Subcutaneous abdominal adipose tissue (tissue), 5 donors: Measurements from ENCODE around the gene SGO1.
A peak's percentile ranks its signal among the peaks of the same experiment; 100 is the strongest.
"Not testable (repeated sequence)": the region's sequence is repeated elsewhere in the genome, so short reads cannot be mapped to it uniquely, and the experiment has no call there.

ENCODE experiments used
- H3K27ac ChIP-seq: one replicate; pipeline ENCODE4 v1.7.0; 2013; ENCODE audit warnings: low read depth, mild to moderate bottlenecking, inconsistent platforms, low read length, moderate library complexity
- H3K27me3 ChIP-seq, 5 donors: one replicate each; pipeline ENCODE4 v1.7.0; 2013; ENCODE audit warnings: low read length in 5 of 5, inconsistent platforms in 1 of 5; ENCODE audit not compliant: control insufficient read depth in 5 of 5, insufficient read depth in 4 of 5
- H3K36me3 ChIP-seq, 5 donors: one replicate each; pipeline ENCODE4 v1.7.0; 2013; ENCODE audit warnings: low read length in 5 of 5; ENCODE audit not compliant: control insufficient read depth in 5 of 5, insufficient read depth in 5 of 5
- H3K4me1 ChIP-seq, 5 donors: one replicate each; pipeline ENCODE4 v1.7.0; 2013; ENCODE audit warnings: low read length in 5 of 5, mild to moderate bottlenecking in 3 of 5, moderate library complexity in 1 of 5; ENCODE audit not compliant: control insufficient read depth in 5 of 5, insufficient read depth in 5 of 5
- H3K4me3 ChIP-seq, 5 donors: one replicate each; pipeline ENCODE4 v1.7.0; 2013; ENCODE audit warnings: low read length in 5 of 5, low read depth in 1 of 5
- H3K9ac ChIP-seq, 5 donors: one replicate each; pipeline ENCODE4 v1.7.0; 2013; ENCODE audit warnings: low read length in 5 of 5, mild to moderate bottlenecking in 4 of 5, moderate library complexity in 3 of 5
- H3K9me3 ChIP-seq, 5 donors: one replicate each; pipeline ENCODE4 v1.7.0; 2013; ENCODE audit warnings: low read length in 5 of 5; ENCODE audit not compliant: control insufficient read depth in 5 of 5
- donor health status: healthy.
- donor health status: healthy.
- donor health status: healthy.
- donor health status: healthy.
- donor health status: healthy.

Gene SGO1

DNA sequence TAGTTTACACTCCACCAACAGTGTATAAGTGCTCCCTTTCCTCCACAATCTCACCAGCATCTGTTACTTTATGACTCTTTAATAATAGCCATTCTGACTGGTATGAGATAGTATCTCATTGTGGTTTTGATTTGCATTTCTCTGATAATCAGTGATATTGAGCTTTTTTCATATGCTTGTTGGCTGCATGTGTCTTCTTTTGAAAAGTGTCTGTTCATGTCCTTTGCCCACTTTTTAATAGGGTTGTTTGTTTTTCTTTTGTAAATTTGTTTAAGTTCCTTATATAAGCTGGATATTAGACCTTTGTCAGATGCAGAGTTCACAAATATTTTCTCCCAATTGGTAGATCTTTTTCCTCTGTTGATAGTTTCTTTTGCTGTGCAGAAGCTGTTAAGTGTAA is 19.9 kb upstream of the SGO1 start:
- H3K9me3 ChIP-seq, H3K36me3 ChIP-seq, H3K27me3 ChIP-seq, H3K4me1 ChIP-seq, H3K9ac ChIP-seq, H3K4me3 ChIP-seq, H3K27ac ChIP-seq: not testable (repeated sequence)

GRCh38 chr3:20201143-20201542 is 15.1 kb upstream of the SGO1 start:
- Histone ChIP-seq H3K36me3 (no peaks in the 10 kb centered on the region), H3K27me3 (no peaks in the 10 kb centered on the region), H3K9me3 (peaks cover 0 to 2% (median under 1%) of the 10 kb centered on the region in 5 donors), H3K27ac (no peak overlapping the region), H3K4me1 (no peaks in the 10 kb centered on the region), H3K4me3 (no peak overlapping the region), H3K9ac (no peak overlapping the region)

- Histone ChIP-seq H3K36me3 (no peaks in the 10 kb centered on the region), H3K27ac (no peak overlapping the region), H3K9me3 (no peaks in the 10 kb centered on the region), H3K4me3 (no peak overlapping the region), H3K27me3 (no peaks in the 10 kb centered on the region), H3K9ac (no peak overlapping the region), H3K4me1 (no peaks in the 10 kb centered on the region)
Measured at GRCh38 chr3:20197775-20198174, 11.8 kb upstream of the SGO1 start.

GRCh38 chr3:20194793-20195460 is 8.9 kb upstream of the SGO1 start:
- H3K9me3 ChIP-seq = no peaks in the 10 kb centered on the region
- no peaks in the 10 kb centered on the region for H3K4me1 ChIP-seq
- no peak overlapping the region for H3K9ac ChIP-seq
- H3K27me3 ChIP-seq = no peaks in the 10 kb centered on the region
- no peaks in the 10 kb centered on the region for H3K36me3 ChIP-seq
- H3K4me3 ChIP-seq = no peak overlapping the region
- H3K27ac ChIP-seq = no peak overlapping the region

DNA sequence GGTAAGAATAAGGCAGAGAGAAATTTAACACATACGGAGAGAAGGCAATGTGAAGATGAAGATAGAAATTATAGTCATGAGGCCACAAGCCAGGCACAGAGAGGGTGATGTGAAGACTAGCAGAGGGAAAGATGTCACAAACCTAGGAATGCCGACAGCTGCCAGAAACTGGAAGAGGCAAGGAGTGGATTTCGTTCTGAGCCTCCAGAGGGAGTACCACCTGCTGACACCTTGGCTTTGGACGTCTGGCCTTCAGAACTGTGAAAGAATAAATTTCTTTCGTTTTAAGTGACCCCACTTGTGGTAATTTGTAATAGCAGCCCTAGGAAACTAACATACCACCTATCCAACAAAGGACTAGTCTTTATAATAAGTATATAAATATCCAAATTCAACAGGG is 5.0 kb upstream of the SGO1 start:
- Histone ChIP-seq H3K9ac (no peak overlapping the region), H3K36me3 (no peaks in the 10 kb centered on the region), H3K27me3 (no peaks in the 10 kb centered on the region), H3K4me3 (no peak overlapping the region), H3K9me3 (no peaks in the 10 kb centered on the region), H3K4me1 (peaks cover 0 to 10% (median 9%) of the 10 kb centered on the region in 5 donors), H3K27ac (no peak overlapping the region)

DNA sequence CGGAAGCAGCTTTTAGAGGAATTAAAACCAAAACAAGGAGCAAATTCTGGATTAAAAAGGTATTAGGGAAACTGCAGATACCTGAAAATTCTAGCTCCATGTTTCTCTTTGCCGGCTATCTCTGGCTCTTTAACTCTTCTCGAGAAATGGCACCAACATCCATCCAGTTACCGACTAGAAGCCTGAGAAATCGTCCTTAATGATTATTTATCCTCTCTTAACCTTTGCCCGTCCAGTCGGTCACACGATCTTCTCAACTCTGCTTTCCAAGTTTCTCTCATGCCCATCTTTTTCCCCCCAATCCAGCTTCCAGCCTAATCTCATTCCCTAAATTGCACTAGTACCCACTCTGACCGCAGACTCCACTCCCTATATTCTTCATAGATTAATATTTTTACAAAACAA is 596 bp upstream of the SGO1 start:
- no peaks in the 10 kb centered on the region for H3K36me3 ChIP-seq
- peak overlapping the region; percentile 40 to 99 (median 84) for H3K9ac ChIP-seq
- H3K9me3 ChIP-seq = no peaks in the 10 kb centered on the region
- H3K27me3 ChIP-seq = no peaks in the 10 kb centered on the region
- peak overlapping the region; percentile 76 to 92 (median 88) for H3K4me3 ChIP-seq
- H3K4me1 ChIP-seq = peaks cover 0 to 18% (median 17%) of the 10 kb centered on the region in 5 donors
- peak overlapping the region; percentile 95 for H3K27ac ChIP-seq

DNA sequence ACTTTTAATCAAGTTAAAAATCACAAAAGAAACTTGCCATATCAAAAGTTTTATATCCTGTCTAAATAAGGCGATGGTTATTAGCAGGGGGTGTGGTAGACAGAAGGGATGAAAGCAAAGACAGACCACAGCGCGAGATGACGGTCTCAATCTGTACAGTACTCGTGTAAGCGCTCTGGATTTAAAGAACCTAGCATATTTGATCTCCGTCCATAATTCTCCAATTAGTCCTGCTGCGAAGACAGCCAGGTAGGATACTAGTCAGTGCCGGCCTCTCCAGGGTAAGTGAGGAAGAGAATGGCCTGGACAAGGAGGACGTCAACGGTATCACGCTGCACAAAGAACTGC is 701 bp downstream of the SGO1 start:
- Histone ChIP-seq H3K36me3 (no peaks in the 10 kb centered on the region), H3K27ac (no peak overlapping the region), H3K27me3 (no peaks in the 10 kb centered on the region), H3K4me1 (peaks cover 0 to 18% (median 17%) of the 10 kb centered on the region in 5 donors), H3K9me3 (no peaks in the 10 kb centered on the region), H3K9ac (peak overlapping the region in 4 of 5 donors; percentile 30 to 74 (median 53)), H3K4me3 (peak overlapping the region; percentile 76 to 90 (median 81))

DNA sequence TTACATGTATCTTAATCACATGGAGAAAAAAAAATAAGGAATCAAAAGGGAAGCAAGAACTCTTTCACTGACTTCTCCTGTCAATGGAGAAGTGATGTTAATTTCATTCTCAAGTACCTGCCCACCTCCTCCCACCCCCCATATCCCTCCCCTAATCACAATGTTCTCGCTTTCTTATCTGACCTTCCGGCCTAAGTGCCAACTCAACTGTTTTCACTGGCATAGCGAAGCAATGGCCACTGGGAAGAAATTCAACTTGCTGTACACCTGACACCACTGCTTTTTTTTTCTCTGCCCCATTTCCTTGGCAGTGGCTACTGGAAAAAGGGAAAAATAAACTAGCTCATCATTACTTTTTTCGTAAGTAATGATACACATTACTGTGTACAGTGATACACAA is 3.8 kb downstream of the SGO1 start:
- H3K9ac ChIP-seq = no peak overlapping the region
- no peak overlapping the region for H3K4me3 ChIP-seq
- no peaks in the 10 kb centered on the region for H3K36me3 ChIP-seq
- H3K4me1 ChIP-seq = peaks cover 0 to 16% (median 14%) of the 10 kb centered on the region in 5 donors
- H3K27ac ChIP-seq = no peak overlapping the region
- H3K9me3 ChIP-seq = no peaks in the 10 kb centered on the region
- H3K27me3 ChIP-seq = no peaks in the 10 kb centered on the region

- H3K36me3 ChIP-seq = no peaks in the 10 kb centered on the region
- no peaks in the 10 kb centered on the region for H3K9me3 ChIP-seq
- no peaks in the 10 kb centered on the region for H3K27me3 ChIP-seq
- no peak overlapping the region for H3K27ac ChIP-seq
- H3K9ac ChIP-seq = no peak overlapping the region
- no peak overlapping the region for H3K4me3 ChIP-seq
- H3K4me1 ChIP-seq = peaks cover 0 to 9% (median 8%) of the 10 kb centered on the region in 5 donors
Measured at GRCh38 chr3:20181276-20181675, 4.7 kb downstream of the SGO1 start.

- Histone ChIP-seq H3K27ac (no peak overlapping the region), H3K9me3 (no peaks in the 10 kb centered on the region), H3K36me3 (no peaks in the 10 kb centered on the region), H3K4me3 (no peak overlapping the region), H3K4me1 (no peaks in the 10 kb centered on the region), H3K27me3 (no peaks in the 10 kb centered on the region), H3K9ac (no peak overlapping the region)
Measured at GRCh38 chr3:20173844-20174410, 12.1 kb downstream of the SGO1 start.
